Type B pancreatic cell (in vitro differentiated cells): Measurements from ENCODE around the gene APPL2. TPM values are rescaled to one million over a fixed set of nuclear protein-coding genes. Genes with fewer than 3 reads are reported as not detected.
A peak's percentile ranks its signal among the peaks of the same experiment; 100 is the strongest.

Experiments used
- DNase-seq: peaks from one replicate; pipeline ENCODE4 v3.0.0; 2021; ENCODE audit warnings: mixed read lengths; ENCODE audit not compliant: unreplicated experiment; ENCODE audit errors: extremely low spot score
- H3K27ac Mint-ChIP-seq: 2 replicates; pipeline ENCODE4 v1.8.0; 2021; ENCODE audit warnings: mild to moderate bottlenecking, mixed read lengths
- H3K27me3 Mint-ChIP-seq: 2 replicates; pipeline ENCODE4 v1.8.0; 2021; ENCODE audit warnings: mixed read lengths
- H3K36me3 Mint-ChIP-seq: 2 replicates; pipeline ENCODE4 v1.8.0; 2021; ENCODE audit warnings: mixed read lengths
- H3K4me1 Mint-ChIP-seq: one replicate; pipeline ENCODE4 v1.8.0; 2021; ENCODE audit warnings: mixed read lengths; ENCODE audit not compliant: unreplicated experiment
- H3K4me3 Mint-ChIP-seq: 2 replicates; pipeline ENCODE4 v1.8.0; 2021; ENCODE audit warnings: mild to moderate bottlenecking, mixed read lengths
- H3K9me3 Mint-ChIP-seq: 2 replicates; pipeline ENCODE4 v1.8.0; 2021; ENCODE audit warnings: mixed read lengths
- total RNA-seq: library from RNA; stranded (reverse); gene quantifications from 2 replicates; pipeline ENCODE4 v1.2.1, GENCODE V29; 2021; ENCODE audit warnings: low replicate concordance
- TF ChIP-seq, protein P1 (sequence below): fragments of 200-600 bp; sonication (generic); conservative IDR thresholded peaks from 2 replicates; pipeline ENCODE4 v1.5.0; 2021; ENCODE audit warnings: antibody characterized with exemption, mild to moderate bottlenecking

Gene APPL2
- total RNA-seq, 1 donor from 2014 or later: 46.1 TPM

DNA sequence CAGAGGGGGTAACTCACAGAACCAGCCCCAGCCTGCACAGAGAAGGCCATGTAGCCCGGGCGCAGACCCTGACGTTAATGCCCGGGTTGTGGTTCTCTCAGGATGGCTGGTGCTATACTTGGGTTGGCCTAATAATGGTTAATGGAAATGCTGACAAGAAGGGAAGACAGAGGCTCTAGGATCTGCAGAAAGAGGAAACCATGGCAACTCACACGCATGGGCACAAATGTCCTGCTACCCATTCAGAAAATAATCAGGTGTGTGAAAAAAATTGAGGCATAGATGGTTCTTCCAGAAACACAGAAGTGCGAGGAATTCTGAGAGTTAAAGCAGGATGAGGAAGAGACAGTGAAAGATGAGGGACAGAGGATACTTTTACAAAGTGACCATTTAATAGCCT lies 33.8 kb downstream of the APPL2 start:
- DNase-seq: no peak

DNA sequence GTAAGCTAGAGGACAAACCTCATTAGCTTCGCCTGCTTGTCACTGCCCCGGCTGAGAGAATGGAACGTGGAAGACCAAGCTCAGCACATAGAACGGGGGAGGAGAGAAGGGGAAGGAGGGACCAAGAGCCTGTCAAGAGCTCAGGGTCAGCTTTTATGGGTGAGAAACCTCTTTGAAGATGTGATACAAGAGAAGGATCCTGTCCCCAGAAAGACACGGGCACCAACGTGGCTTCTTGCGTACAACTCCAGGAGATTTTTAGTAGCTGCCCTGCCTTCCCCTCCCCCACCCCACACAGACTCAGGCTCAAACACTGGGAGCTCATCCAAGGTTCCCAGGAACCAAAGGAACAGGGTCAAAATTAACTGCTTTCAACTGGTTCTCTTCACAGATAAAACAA lies 34.7 kb downstream of the APPL2 start:
- no peak overlapping the region for H3K4me3 Mint-ChIP-seq
- TF ChIP-seq, protein P1, sequence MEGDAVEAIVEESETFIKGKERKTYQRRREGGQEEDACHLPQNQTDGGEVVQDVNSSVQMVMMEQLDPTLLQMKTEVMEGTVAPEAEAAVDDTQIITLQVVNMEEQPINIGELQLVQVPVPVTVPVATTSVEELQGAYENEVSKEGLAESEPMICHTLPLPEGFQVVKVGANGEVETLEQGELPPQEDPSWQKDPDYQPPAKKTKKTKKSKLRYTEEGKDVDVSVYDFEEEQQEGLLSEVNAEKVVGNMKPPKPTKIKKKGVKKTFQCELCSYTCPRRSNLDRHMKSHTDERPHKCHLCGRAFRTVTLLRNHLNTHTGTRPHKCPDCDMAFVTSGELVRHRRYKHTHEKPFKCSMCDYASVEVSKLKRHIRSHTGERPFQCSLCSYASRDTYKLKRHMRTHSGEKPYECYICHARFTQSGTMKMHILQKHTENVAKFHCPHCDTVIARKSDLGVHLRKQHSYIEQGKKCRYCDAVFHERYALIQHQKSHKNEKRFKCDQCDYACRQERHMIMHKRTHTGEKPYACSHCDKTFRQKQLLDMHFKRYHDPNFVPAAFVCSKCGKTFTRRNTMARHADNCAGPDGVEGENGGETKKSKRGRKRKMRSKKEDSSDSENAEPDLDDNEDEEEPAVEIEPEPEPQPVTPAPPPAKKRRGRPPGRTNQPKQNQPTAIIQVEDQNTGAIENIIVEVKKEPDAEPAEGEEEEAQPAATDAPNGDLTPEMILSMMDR: no peak
- no peaks in the 10 kb centered on the region for H3K4me1 Mint-ChIP-seq
- H3K27ac Mint-ChIP-seq: no peak overlapping the region
- H3K9me3 Mint-ChIP-seq: no peaks in the 10 kb centered on the region
- DNase-seq: no peak
- H3K27me3 Mint-ChIP-seq: no peaks in the 10 kb centered on the region
- peaks cover 12% of the 10 kb centered on the region for H3K36me3 Mint-ChIP-seq

More for the DNA sequence above, 33.8 kb downstream of the APPL2 start:
- Mint-ChIP-seq H3K27ac (peak overlapping the region; percentile 50), H3K27me3 (no peaks in the 10 kb centered on the region), H3K36me3 (peaks cover 18% of the 10 kb centered on the region), H3K4me3 (no peak overlapping the region), H3K9me3 (no peaks in the 10 kb centered on the region), H3K4me1 (no peaks in the 10 kb centered on the region)
- TF ChIP-seq, protein P1: no peak

DNA sequence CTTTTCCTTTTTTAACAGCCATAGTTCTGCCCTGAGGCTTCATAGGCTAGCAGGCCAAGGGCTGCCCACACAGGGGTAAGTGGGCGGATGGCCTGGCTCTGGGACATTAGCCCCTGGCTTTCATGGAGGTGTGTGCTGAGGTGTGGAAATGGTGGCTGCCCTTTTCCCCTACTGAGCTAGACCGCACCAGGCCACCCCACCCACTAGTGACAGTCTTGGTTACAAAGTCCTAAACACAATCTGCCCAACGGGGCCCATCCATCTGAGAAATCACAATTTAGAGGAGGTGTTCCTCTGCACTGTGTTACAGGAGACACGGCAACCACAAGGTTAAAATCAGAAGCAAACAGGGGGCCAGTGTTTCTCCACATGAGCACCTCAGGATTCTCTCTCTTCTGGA lies 35.6 kb downstream of the APPL2 start:
- TF ChIP-seq, protein P1: no peak
- H3K27ac Mint-ChIP-seq: no peak overlapping the region
- H3K4me1 Mint-ChIP-seq: no peaks in the 10 kb centered on the region
- no peak for DNase-seq
- H3K36me3 Mint-ChIP-seq: peaks cover 5% of the 10 kb centered on the region
- no peak overlapping the region for H3K4me3 Mint-ChIP-seq
- no peaks in the 10 kb centered on the region for H3K9me3 Mint-ChIP-seq
- H3K27me3 Mint-ChIP-seq: no peaks in the 10 kb centered on the region

DNA sequence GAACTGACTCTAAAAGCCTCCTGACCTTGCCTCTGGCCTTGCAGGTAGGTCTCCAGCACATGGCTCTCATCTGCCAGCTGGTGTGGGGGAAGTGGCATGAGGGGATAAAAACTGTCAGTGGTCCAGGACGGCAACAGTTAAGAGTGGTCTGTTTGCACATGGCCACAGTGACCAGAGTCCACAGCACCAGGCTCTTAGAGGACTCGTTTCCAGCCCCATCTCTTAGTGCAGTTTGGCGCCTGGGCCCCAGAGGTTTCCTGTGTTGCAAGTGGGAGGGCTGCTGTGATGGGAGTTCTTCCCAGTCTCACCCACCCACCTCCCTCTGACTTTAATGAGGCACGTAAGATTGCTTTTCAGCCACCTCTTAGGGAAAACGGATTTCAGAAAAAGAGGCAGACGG lies 37.0 kb downstream of the APPL2 start:
- Mint-ChIP-seq H3K4me1 (no peaks in the 10 kb centered on the region), H3K4me3 (no peak overlapping the region), H3K27me3 (no peaks in the 10 kb centered on the region), H3K36me3 (peaks cover 5% of the 10 kb centered on the region), H3K27ac (peak overlapping the region; percentile 65), H3K9me3 (no peaks in the 10 kb centered on the region)
- TF ChIP-seq, protein P1: no peak
- no peak for DNase-seq

DNA sequence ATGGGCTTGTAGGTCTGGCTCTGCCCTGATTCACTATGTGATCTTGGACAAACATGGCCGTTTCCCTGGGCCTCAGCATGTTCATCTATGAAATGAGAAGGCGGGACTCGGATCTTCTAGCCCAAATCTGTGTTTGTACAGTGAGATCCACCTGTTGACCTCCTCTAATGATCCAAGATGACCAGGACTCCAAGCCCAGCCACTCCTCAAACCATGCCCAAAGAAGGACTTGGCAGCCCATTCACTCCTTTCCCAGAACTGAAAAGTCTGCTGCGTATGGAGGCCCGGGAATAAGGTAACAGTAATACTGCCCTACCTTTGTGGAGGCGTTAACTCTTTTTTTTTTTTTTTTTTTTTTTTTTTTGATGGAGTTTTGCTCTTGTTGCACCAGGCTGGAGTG lies 39.9 kb downstream of the APPL2 start:
- no peaks in the 10 kb centered on the region for H3K4me1 Mint-ChIP-seq
- no peak overlapping the region for H3K4me3 Mint-ChIP-seq
- H3K27me3 Mint-ChIP-seq: no peaks in the 10 kb centered on the region
- H3K9me3 Mint-ChIP-seq: no peaks in the 10 kb centered on the region
- no peak overlapping the region for H3K27ac Mint-ChIP-seq
- no peak for DNase-seq
- TF ChIP-seq, protein P1: no peak
- H3K36me3 Mint-ChIP-seq: peaks cover 32% of the 10 kb centered on the region

DNA sequence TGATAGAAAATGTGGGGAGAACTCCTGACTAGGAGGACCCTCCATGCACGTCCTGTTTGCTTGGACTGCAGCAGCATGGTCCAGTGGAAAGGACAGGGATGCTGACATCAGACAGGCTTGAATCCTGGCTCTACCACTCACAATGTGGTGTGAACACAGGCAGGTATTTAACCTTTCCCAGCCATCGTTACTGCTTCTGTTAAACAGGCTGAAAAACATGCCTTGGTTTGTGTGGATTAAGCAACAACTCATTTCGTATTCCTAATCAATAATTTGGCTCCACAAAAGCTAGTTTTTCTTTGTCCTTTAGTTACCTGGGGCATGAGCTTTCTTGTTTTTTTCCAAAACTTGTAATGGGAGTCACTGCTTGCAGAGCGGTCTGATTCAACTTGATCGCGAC lies 41.0 kb downstream of the APPL2 start:
- no peaks in the 10 kb centered on the region for H3K9me3 Mint-ChIP-seq
- H3K4me1 Mint-ChIP-seq: no peaks in the 10 kb centered on the region
- DNase-seq: no peak
- H3K36me3 Mint-ChIP-seq: peaks cover 43% of the 10 kb centered on the region
- no peaks in the 10 kb centered on the region for H3K27me3 Mint-ChIP-seq
- no peak overlapping the region for H3K4me3 Mint-ChIP-seq
- TF ChIP-seq, protein P1: no peak
- no peak overlapping the region for H3K27ac Mint-ChIP-seq
